K562 (cell line): Measurements from ENCODE around the gene MUC5AC.

Experiments
- BCLAF1 ChIP-seq, 2 experiments: fragments of 450-650 bp in 1 of 2; IDR thresholded peaks; 2 replicates each; pipeline ENCODE4 v1.6.1; 2011 to 2017; ENCODE audit warnings: low read depth in 2 of 2, antibody characterized with exemption in 1 of 2, borderline replicate concordance in 1 of 2, low read length in 1 of 2, mild to moderate bottlenecking in 1 of 2, mixed read lengths in 1 of 2; ENCODE audit not compliant: control insufficient read depth in 1 of 2
- DPF2 ChIP-seq: fragments of 450-650 bp; IDR thresholded peaks from 2 replicates; pipeline ENCODE4 v1.6.1; 2016
- JUND ChIP-seq, 2 experiments: IDR thresholded peaks; 2 replicates in 1 of 2; 3 replicates in 1 of 2; pipeline ENCODE4 v1.6.1; 2011; ENCODE audit warnings: borderline replicate concordance in 2 of 2, low read depth in 2 of 2, low read length in 2 of 2, improper control_type of control experiment in 1 of 2, missing biosample characterization in 1 of 2, missing genetic modification characterization in 1 of 2, missing genetic modification reagents in 1 of 2
- MAFK ChIP-seq: IDR thresholded peaks from 2 replicates; pipeline ENCODE4 v1.6.1; 2011; ENCODE audit warnings: low read length, improper control_type of control experiment
- RBM25 ChIP-seq: fragments of 200-400 bp; formaldehyde crosslinking; IDR thresholded peaks from 2 replicates; pipeline ENCODE4 v1.6.1; 2018; ENCODE audit warnings: low read length, low read depth, moderate library complexity; ENCODE audit not compliant: severe bottlenecking
- USF2 ChIP-seq: sonication (generic); formaldehyde crosslinking; IDR thresholded peaks from 2 replicates; pipeline ENCODE4 v1.5.0; 2020; ENCODE audit warnings: missing genetic modification reagents
- ZBTB26 ChIP-seq: fragments of 450-650 bp; formaldehyde crosslinking; IDR thresholded peaks from 2 replicates; pipeline ENCODE4 v1.4.0; 2022; ENCODE audit warnings: missing genetic modification characterization

GRCh38 chr11:1238767-1239595 lies 81.2 kb downstream of the MUC5AC start:
- no peak for TF ChIP-seq JUND (IDR thresholded peaks at IDR 0.05; ENCODE audit: borderline replicate concordance, low read depth, low read length)
- TF ChIP-seq JUND (tag; IDR thresholded peaks at IDR 0.05; ENCODE audit: borderline replicate concordance, low read depth, low read length) = no peak
- no peak for TF ChIP-seq MAFK
- TF ChIP-seq USF2 = no peak
- no peak for TF ChIP-seq ZBTB26 (CRISPR knock-in tag)
- TF ChIP-seq DPF2 = no peak
- no peak for TF ChIP-seq RBM25
- no peak for TF ChIP-seq BCLAF1 (IDR thresholded peaks at IDR 0.05; ENCODE audit: borderline replicate concordance in 1 of 2, control insufficient read depth in 1 of 2, low read depth in 2 of 2, low read length in 1 of 2)
